B cell (primary cell): ENCODE data around the gene MAFF.

Source experiments
- EZH2 ChIP-seq: IDR thresholded peaks from 2 replicates; pipeline ENCODE4 v1.6.1; 2012; ENCODE audit warnings: borderline replicate concordance, low read depth, mild to moderate bottlenecking, moderate library complexity, low read length; ENCODE audit not compliant: insufficient read depth, poor library complexity, severe bottlenecking
- TF ChIP-seq, protein P1 (sequence below): fragments of 200-600 bp; IDR thresholded peaks from one replicate; pipeline ENCODE4 v1.8.0; 2022; ENCODE audit warnings: antibody characterized with exemption, mild to moderate bottlenecking

- TF ChIP-seq, protein P1, sequence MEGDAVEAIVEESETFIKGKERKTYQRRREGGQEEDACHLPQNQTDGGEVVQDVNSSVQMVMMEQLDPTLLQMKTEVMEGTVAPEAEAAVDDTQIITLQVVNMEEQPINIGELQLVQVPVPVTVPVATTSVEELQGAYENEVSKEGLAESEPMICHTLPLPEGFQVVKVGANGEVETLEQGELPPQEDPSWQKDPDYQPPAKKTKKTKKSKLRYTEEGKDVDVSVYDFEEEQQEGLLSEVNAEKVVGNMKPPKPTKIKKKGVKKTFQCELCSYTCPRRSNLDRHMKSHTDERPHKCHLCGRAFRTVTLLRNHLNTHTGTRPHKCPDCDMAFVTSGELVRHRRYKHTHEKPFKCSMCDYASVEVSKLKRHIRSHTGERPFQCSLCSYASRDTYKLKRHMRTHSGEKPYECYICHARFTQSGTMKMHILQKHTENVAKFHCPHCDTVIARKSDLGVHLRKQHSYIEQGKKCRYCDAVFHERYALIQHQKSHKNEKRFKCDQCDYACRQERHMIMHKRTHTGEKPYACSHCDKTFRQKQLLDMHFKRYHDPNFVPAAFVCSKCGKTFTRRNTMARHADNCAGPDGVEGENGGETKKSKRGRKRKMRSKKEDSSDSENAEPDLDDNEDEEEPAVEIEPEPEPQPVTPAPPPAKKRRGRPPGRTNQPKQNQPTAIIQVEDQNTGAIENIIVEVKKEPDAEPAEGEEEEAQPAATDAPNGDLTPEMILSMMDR: no peak
- TF ChIP-seq EZH2: no peak
Observed at GRCh38 chr22:38239101-38239761, 37.4 kb downstream of the MAFF start.
